GM23338 (cell line): ENCODE measurements around the gene ZNF346. TPM values are rescaled to one million over a fixed set of nuclear protein-coding genes. Genes with fewer than 3 reads are reported as not detected.

Experiments used
- ATAC-seq: fragments of 200-7000 bp; cut with Tn5 transposase; 3 replicates; pipeline ENCODE4 v1.9.1; 2020
- DNase-seq: peaks from one replicate; pipeline ENCODE4 v3.0.0-alpha.2; 2015; ENCODE audit warnings: low spot score
- H2AFZ ChIP-seq: fragments of 200-600 bp; sonication (generic); 2 replicates; pipeline ENCODE4 v1.8.0; 2016; ENCODE audit warnings: antibody characterized with exemption, mild to moderate bottlenecking, moderate library complexity
- H3F3A ChIP-seq: fragments of 200-600 bp; sonication (generic); replicated peaks from 2 replicates; pipeline ENCODE4 v1.8.0; 2017; ENCODE audit warnings: antibody characterized with exemption, mixed run types, low read depth
- H3K27ac ChIP-seq: fragments of 200-600 bp; sonication (generic); 2 replicates; pipeline ENCODE4 v1.6.1; 2016; ENCODE audit warnings: low read depth
- H3K27me3 ChIP-seq: fragments of 200-600 bp; sonication (generic); 2 replicates; pipeline ENCODE4 v1.8.0; 2016; ENCODE audit warnings: mild to moderate bottlenecking, mixed run types, moderate library complexity; ENCODE audit not compliant: insufficient read depth
- H3K36me3 ChIP-seq: fragments of 200-600 bp; sonication (generic); 2 replicates; pipeline ENCODE4 v1.8.0; 2016; ENCODE audit warnings: mild to moderate bottlenecking; ENCODE audit not compliant: insufficient read depth
- H3K4me1 ChIP-seq: fragments of 200-600 bp; sonication (generic); 2 replicates; pipeline ENCODE4 v1.8.0; 2016; ENCODE audit warnings: mild to moderate bottlenecking, moderate library complexity; ENCODE audit not compliant: insufficient read depth
- H3K4me2 ChIP-seq: fragments of 200-600 bp; sonication (generic); 2 replicates; pipeline ENCODE4 v1.7.1; 2017; ENCODE audit warnings: mixed run types
- H3K4me3 ChIP-seq: fragments of 200-600 bp; sonication (generic); 2 replicates; pipeline ENCODE4 v1.6.1; 2016; ENCODE audit warnings: mixed run types
- H3K79me2 ChIP-seq: fragments of 200-600 bp; sonication (generic); replicated peaks from 2 replicates; pipeline ENCODE4 v1.8.0; 2017; ENCODE audit warnings: mild to moderate bottlenecking; ENCODE audit not compliant: insufficient read depth
- H3K9me2 ChIP-seq: fragments of 200-600 bp; sonication (generic); 2 replicates; pipeline ENCODE4 v1.8.0; 2017; ENCODE audit not compliant: insufficient read depth
- H4K20me1 ChIP-seq: fragments of 200-600 bp; sonication (generic); replicated peaks from 2 replicates; pipeline ENCODE4 v1.8.0; 2017; ENCODE audit warnings: mild to moderate bottlenecking; ENCODE audit not compliant: insufficient read depth
- H3K27ac Mint-ChIP-seq: 2 replicates; pipeline ENCODE4 v1.8.0; 2020; ENCODE audit warnings: inconsistent platforms, mild to moderate bottlenecking, moderate library complexity, mixed read lengths
- H3K27me3 Mint-ChIP-seq: 3 replicates; pipeline ENCODE4 v1.8.0; 2022; ENCODE audit warnings: low read depth, mild to moderate bottlenecking, moderate library complexity, mixed read lengths, inconsistent platforms; ENCODE audit not compliant: insufficient read depth, poor library complexity
- H3K36me3 Mint-ChIP-seq: 3 replicates; pipeline ENCODE4 v1.8.0; 2021; ENCODE audit warnings: low read depth, mild to moderate bottlenecking, inconsistent platforms, moderate library complexity, mixed read lengths
- H3K4me1 Mint-ChIP-seq: 3 replicates; pipeline ENCODE4 v1.8.0; 2020; ENCODE audit warnings: mild to moderate bottlenecking, inconsistent platforms, mixed read lengths
- H3K4me3 Mint-ChIP-seq: 3 replicates; pipeline ENCODE4 v1.8.0; 2021; ENCODE audit warnings: moderate library complexity, mild to moderate bottlenecking, inconsistent platforms, mixed read lengths
- H3K9me3 Mint-ChIP-seq: 3 replicates; pipeline ENCODE4 v1.8.0; 2020; ENCODE audit warnings: moderate library complexity, mild to moderate bottlenecking, inconsistent platforms, mixed read lengths
- CREB1 ChIP-seq: fragments of 250-450 bp; sonication (Bioruptor Pico); IDR thresholded peaks from 2 replicates; pipeline ENCODE4 v1.5.0; 2020; ENCODE audit warnings: low read depth, mild to moderate bottlenecking, moderate library complexity
- EZH2 ChIP-seq: fragments of 200-600 bp; sonication (generic); IDR thresholded peaks from one replicate; pipeline ENCODE4 v1.8.0; 2017; ENCODE audit warnings: antibody characterized with exemption, mild to moderate bottlenecking, low read depth; ENCODE audit not compliant: unreplicated experiment
- EZH2phosphoT487 ChIP-seq: fragments of 200-600 bp; sonication (generic); IDR thresholded peaks from one replicate; pipeline ENCODE4 v1.8.1; 2018; ENCODE audit warnings: antibody characterized with exemption; ENCODE audit not compliant: unreplicated experiment
- JUNB ChIP-seq: IDR thresholded peaks from one replicate; pipeline ENCODE4 v1.6.1; 2016; ENCODE audit warnings: antibody characterized with exemption; ENCODE audit not compliant: unreplicated experiment
- NANOG ChIP-seq: IDR thresholded peaks from 2 replicates; pipeline ENCODE4 v1.6.1; 2016; ENCODE audit warnings: antibody characterized with exemption, borderline replicate concordance
- POLR2AphosphoS5 ChIP-seq: IDR thresholded peaks from 2 replicates; pipeline ENCODE4 v1.6.1; 2016; ENCODE audit warnings: antibody characterized with exemption, low read depth
- STAT1 ChIP-seq: IDR thresholded peaks from one replicate; pipeline ENCODE4 v1.6.1; 2016; ENCODE audit warnings: antibody characterized with exemption; ENCODE audit not compliant: unreplicated experiment
- ZNF114 ChIP-seq: fragments of 250-450 bp; sonication (Bioruptor Pico); IDR thresholded peaks from 2 replicates; pipeline ENCODE4 v1.5.0; 2020; ENCODE audit warnings: mild to moderate bottlenecking, moderate library complexity
- ZNF331 ChIP-seq: fragments of 250-450 bp; sonication (Bioruptor Pico); IDR thresholded peaks from 2 replicates; pipeline ENCODE4 v1.5.0; 2020; ENCODE audit warnings: low read depth, mild to moderate bottlenecking, moderate library complexity
- ZNF462 ChIP-seq: fragments of 250-450 bp; sonication (Bioruptor Pico); IDR thresholded peaks from 2 replicates; pipeline ENCODE4 v1.5.0; 2020; ENCODE audit warnings: mild to moderate bottlenecking, moderate library complexity
- polyA plus RNA-seq: library from polyadenylated mRNA; unstranded; fragments of >200 nt; fragmentation: Nextera tagmentation; extraction: Ambion mirVana; gene quantifications from 2 replicates; pipeline ENCODE4 v1.2.1, GENCODE V29; 2016
- total RNA-seq: library from RNA; depleted of rRNA; stranded (reverse); fragments of >200 nt; shearing (Covaris generic); gene quantifications from 2 replicates; pipeline ENCODE4 v1.2.3, GENCODE V29; 2014
- TF ChIP-seq, protein P1 (sequence below): IDR thresholded peaks from 2 replicates; pipeline ENCODE4 v1.6.1; 2016; ENCODE audit warnings: antibody characterized with exemption
- TF ChIP-seq, protein P2 (sequence below), 2 experiments: fragments of 200-600 bp in 1 of 2; sonication (generic) in 1 of 2; conservative IDR thresholded peaks; 2 replicates each; pipeline versions ENCODE4 v1.5.1 to v1.6.1; 2016 to 2017; ENCODE audit warnings: antibody characterized with exemption in 2 of 2, low read depth in 2 of 2, mild to moderate bottlenecking in 2 of 2, moderate library complexity in 1 of 2
- TF ChIP-seq, protein P3 (sequence below): IDR thresholded peaks from one replicate; pipeline ENCODE4 v1.6.1; 2018; ENCODE audit warnings: antibody characterized with exemption; ENCODE audit not compliant: unreplicated experiment

ZNF346 gene
- total and polyA plus RNA-seq, 2 experiments from 2014 or later, result 11.0 to 27.2 TPM

DNA sequence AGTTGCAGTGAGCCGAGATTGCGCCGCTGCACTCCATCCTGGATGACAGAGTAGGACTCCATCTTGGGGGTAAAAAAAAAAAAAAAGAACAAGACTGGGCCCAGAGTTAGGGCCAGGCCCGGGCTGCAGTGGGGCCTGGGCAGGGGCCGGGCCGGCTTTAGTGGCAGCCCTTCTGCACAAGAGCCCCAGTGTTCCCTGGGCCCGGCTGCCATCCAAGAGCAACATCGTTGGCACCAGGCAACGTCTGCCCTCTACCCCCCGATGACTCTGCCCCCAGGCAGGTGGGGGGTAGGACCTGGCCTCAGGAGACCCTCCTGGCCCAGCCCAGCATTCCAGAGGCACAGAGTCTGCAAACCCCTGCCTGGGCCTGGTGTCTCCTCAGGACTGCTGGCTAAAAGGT lies 59.4 kb downstream of the ZNF346 start:
- no peak overlapping the region for H3K4me3 ChIP-seq
- TF ChIP-seq EZH2, result no peak
- no peak for TF ChIP-seq ZNF462 (CRISPR knock-in tag)
- no peak for TF ChIP-seq NANOG
- TF ChIP-seq JUNB, result no peak
- TF ChIP-seq, protein P1, sequence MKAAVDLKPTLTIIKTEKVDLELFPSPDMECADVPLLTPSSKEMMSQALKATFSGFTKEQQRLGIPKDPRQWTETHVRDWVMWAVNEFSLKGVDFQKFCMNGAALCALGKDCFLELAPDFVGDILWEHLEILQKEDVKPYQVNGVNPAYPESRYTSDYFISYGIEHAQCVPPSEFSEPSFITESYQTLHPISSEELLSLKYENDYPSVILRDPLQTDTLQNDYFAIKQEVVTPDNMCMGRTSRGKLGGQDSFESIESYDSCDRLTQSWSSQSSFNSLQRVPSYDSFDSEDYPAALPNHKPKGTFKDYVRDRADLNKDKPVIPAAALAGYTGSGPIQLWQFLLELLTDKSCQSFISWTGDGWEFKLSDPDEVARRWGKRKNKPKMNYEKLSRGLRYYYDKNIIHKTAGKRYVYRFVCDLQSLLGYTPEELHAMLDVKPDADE, result no peak
- TF ChIP-seq, protein P2, sequence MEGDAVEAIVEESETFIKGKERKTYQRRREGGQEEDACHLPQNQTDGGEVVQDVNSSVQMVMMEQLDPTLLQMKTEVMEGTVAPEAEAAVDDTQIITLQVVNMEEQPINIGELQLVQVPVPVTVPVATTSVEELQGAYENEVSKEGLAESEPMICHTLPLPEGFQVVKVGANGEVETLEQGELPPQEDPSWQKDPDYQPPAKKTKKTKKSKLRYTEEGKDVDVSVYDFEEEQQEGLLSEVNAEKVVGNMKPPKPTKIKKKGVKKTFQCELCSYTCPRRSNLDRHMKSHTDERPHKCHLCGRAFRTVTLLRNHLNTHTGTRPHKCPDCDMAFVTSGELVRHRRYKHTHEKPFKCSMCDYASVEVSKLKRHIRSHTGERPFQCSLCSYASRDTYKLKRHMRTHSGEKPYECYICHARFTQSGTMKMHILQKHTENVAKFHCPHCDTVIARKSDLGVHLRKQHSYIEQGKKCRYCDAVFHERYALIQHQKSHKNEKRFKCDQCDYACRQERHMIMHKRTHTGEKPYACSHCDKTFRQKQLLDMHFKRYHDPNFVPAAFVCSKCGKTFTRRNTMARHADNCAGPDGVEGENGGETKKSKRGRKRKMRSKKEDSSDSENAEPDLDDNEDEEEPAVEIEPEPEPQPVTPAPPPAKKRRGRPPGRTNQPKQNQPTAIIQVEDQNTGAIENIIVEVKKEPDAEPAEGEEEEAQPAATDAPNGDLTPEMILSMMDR (conservative IDR thresholded peaks at IDR 0.05; ENCODE audit: low read depth in 2 of 2), result no peak
- no peak for TF ChIP-seq ZNF114
- TF ChIP-seq POLR2AphosphoS5, result no peak
- TF ChIP-seq STAT1, result no peak
- TF ChIP-seq, protein P3, sequence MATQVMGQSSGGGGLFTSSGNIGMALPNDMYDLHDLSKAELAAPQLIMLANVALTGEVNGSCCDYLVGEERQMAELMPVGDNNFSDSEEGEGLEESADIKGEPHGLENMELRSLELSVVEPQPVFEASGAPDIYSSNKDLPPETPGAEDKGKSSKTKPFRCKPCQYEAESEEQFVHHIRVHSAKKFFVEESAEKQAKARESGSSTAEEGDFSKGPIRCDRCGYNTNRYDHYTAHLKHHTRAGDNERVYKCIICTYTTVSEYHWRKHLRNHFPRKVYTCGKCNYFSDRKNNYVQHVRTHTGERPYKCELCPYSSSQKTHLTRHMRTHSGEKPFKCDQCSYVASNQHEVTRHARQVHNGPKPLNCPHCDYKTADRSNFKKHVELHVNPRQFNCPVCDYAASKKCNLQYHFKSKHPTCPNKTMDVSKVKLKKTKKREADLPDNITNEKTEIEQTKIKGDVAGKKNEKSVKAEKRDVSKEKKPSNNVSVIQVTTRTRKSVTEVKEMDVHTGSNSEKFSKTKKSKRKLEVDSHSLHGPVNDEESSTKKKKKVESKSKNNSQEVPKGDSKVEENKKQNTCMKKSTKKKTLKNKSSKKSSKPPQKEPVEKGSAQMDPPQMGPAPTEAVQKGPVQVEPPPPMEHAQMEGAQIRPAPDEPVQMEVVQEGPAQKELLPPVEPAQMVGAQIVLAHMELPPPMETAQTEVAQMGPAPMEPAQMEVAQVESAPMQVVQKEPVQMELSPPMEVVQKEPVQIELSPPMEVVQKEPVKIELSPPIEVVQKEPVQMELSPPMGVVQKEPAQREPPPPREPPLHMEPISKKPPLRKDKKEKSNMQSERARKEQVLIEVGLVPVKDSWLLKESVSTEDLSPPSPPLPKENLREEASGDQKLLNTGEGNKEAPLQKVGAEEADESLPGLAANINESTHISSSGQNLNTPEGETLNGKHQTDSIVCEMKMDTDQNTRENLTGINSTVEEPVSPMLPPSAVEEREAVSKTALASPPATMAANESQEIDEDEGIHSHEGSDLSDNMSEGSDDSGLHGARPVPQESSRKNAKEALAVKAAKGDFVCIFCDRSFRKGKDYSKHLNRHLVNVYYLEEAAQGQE, result no peak
- TF ChIP-seq CREB1 (CRISPR knock-in tag), result no peak
- no peak for TF ChIP-seq EZH2phosphoT487
- no peak for TF ChIP-seq ZNF331 (CRISPR knock-in tag)
- DNase-seq (no peak), ATAC-seq (no peak)
- H3K4me1 ChIP-seq, result peaks cover 21% of the 10 kb centered on the region
- H3K36me3 Mint-ChIP-seq, result no peaks in the 10 kb centered on the region; the same call in 2 of the 3 replicates
- H3F3A ChIP-seq, result peaks cover 17% of the 10 kb centered on the region
- H3K4me1 Mint-ChIP-seq, result peaks cover 19% of the 10 kb centered on the region
- H3K79me2 ChIP-seq, result no peaks in the 10 kb centered on the region
- H3K36me3 ChIP-seq, result no peaks in the 10 kb centered on the region
- no peak overlapping the region for H3K27ac ChIP-seq
- no peaks in the 10 kb centered on the region for H3K27me3 ChIP-seq
- no peak overlapping the region for H3K4me2 ChIP-seq
- H3K27me3 Mint-ChIP-seq, result no peaks in the 10 kb centered on the region
- no peaks in the 10 kb centered on the region for H3K9me3 Mint-ChIP-seq
- H3K9me2 ChIP-seq, result no peaks in the 10 kb centered on the region
- H4K20me1 ChIP-seq, result no peaks in the 10 kb centered on the region
- H2AFZ ChIP-seq, result no peak overlapping the region
- no peak overlapping the region for H3K4me3 Mint-ChIP-seq
- H3K27ac Mint-ChIP-seq, result no peak overlapping the region
